Glutamatergic neuron (in vitro differentiated cells): ENCODE measurements around the gene PLAAT3. TPM values are rescaled to one million over a fixed set of nuclear protein-coding genes. Genes with fewer than 3 reads are reported as not detected.
"Not testable (repeated sequence)": the region's sequence is repeated elsewhere in the genome, so short reads cannot be mapped to it uniquely, and the experiment has no call there.

ENCODE experiments used
- DNase-seq: peaks from one replicate; pipeline ENCODE4 v3.0.0; 2022
- H3K27ac Mint-ChIP-seq: one replicate; pipeline ENCODE4 v1.8.0; 2020; ENCODE audit warnings: mild to moderate bottlenecking, mixed read lengths, inconsistent platforms; ENCODE audit not compliant: unreplicated experiment
- H3K27me3 Mint-ChIP-seq: one replicate; pipeline ENCODE4 v1.8.0; 2020; ENCODE audit warnings: mild to moderate bottlenecking, moderate library complexity, mixed read lengths, inconsistent platforms; ENCODE audit not compliant: unreplicated experiment
- H3K36me3 Mint-ChIP-seq: one replicate; pipeline ENCODE4 v1.8.0; 2020; ENCODE audit warnings: mild to moderate bottlenecking, mixed read lengths, inconsistent platforms; ENCODE audit not compliant: unreplicated experiment
- H3K4me1 Mint-ChIP-seq: one replicate; pipeline ENCODE4 v1.8.0; 2020; ENCODE audit warnings: mild to moderate bottlenecking, low read depth, mixed read lengths, inconsistent platforms; ENCODE audit not compliant: unreplicated experiment
- H3K4me3 Mint-ChIP-seq: one replicate; pipeline ENCODE4 v1.8.0; 2020; ENCODE audit warnings: mild to moderate bottlenecking, mixed read lengths, inconsistent platforms; ENCODE audit not compliant: unreplicated experiment
- H3K9me3 Mint-ChIP-seq: one replicate; pipeline ENCODE4 v1.8.0; 2020; ENCODE audit warnings: mild to moderate bottlenecking, moderate library complexity, mixed read lengths, inconsistent platforms; ENCODE audit not compliant: unreplicated experiment
- total RNA-seq: library from RNA; stranded (reverse); fragmentation: NEBNext Ultra II Directional; extraction: Animal tissue kit (Norgen Biotek cat#: 25700); gene quantifications from one replicate; pipeline ENCODE4 v1.2.1, GENCODE V29; 2021; ENCODE audit not compliant: unreplicated experiment
- TF ChIP-seq, protein P1 (sequence below): fragments of 200-600 bp; sonication (generic); IDR thresholded peaks from one replicate; pipeline ENCODE4 v1.5.0; 2021; ENCODE audit not compliant: partially characterized antibody, unreplicated experiment

Gene PLAAT3
- total RNA-seq, 1 donor from 2014 or later, result 43.6 TPM

DNA sequence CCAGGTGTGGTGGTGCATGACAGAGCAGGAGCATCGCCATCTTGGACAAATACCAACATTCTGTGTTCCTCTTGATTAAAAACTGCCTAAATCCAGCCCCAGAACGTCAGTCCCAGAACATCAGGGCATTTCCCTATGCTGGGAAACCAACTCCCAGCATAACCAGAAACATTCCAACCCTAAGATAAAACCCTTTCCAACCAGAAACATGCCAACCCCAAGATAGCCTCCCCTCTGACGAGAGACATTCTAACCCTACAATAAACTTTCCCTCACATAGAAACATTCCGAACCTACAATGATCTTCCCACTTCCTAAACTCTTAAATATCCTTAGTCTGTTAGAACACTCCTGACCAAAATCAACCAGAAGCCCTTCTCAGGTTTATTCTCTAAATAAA lies 66.1 kb downstream of the PLAAT3 start:
- peaks cover 3% of the 10 kb centered on the region for H3K27me3 Mint-ChIP-seq
- peaks cover 4% of the 10 kb centered on the region for H3K9me3 Mint-ChIP-seq
- DNase-seq, result no peak
- H3K27ac Mint-ChIP-seq, result no peak overlapping the region
- TF ChIP-seq, protein P1, sequence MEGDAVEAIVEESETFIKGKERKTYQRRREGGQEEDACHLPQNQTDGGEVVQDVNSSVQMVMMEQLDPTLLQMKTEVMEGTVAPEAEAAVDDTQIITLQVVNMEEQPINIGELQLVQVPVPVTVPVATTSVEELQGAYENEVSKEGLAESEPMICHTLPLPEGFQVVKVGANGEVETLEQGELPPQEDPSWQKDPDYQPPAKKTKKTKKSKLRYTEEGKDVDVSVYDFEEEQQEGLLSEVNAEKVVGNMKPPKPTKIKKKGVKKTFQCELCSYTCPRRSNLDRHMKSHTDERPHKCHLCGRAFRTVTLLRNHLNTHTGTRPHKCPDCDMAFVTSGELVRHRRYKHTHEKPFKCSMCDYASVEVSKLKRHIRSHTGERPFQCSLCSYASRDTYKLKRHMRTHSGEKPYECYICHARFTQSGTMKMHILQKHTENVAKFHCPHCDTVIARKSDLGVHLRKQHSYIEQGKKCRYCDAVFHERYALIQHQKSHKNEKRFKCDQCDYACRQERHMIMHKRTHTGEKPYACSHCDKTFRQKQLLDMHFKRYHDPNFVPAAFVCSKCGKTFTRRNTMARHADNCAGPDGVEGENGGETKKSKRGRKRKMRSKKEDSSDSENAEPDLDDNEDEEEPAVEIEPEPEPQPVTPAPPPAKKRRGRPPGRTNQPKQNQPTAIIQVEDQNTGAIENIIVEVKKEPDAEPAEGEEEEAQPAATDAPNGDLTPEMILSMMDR, result no peak
- H3K4me1 Mint-ChIP-seq, result peaks cover 16% of the 10 kb centered on the region
- H3K36me3 Mint-ChIP-seq, result no peaks in the 10 kb centered on the region
- H3K4me3 Mint-ChIP-seq, result no peak overlapping the region

DNA sequence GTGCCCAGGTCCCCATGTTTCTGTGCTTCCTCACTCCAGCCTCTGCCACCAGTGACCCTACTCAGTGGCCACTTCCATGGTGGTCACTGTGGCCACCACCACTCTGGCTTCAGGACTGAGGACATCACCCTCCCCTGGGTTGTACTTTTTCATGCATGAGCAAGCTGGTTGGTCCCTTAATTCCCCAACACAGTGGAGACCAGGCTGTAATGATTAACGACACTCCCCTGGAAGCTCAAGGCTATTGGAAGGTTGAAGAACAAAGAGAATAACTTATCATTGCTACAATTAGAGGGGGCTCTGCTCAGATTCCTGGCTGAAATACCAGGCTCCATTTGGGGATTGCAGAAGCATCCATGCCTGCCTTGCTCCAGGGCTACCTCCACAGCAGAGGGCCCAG lies 67.2 kb downstream of the PLAAT3 start:
- DNase-seq, result no peak
- TF ChIP-seq, protein P1, result no peak

DNA sequence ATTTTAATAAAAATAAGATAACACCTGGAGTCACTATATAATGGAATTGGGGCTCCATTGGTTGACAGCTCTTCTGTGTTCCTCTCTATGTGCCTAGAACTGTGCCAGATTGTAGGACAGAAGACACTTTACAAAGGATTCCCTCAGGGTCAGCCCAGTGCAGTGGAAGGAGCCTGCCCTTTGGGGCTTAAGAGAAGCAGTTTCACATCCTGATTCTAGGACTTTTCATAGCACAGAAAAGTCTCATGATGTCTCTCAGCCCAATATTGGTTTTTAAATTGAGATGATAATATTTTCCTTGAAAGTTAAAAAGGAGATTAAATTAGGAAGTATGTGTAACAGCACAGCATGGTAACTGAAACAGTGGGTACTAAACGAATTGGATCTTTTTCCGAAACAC lies 70.5 kb downstream of the PLAAT3 start:
- peaks cover 4% of the 10 kb centered on the region for H3K27me3 Mint-ChIP-seq
- no peaks in the 10 kb centered on the region for H3K36me3 Mint-ChIP-seq
- no peak for DNase-seq
- no peak overlapping the region for H3K4me3 Mint-ChIP-seq
- H3K27ac Mint-ChIP-seq, result no peak overlapping the region
- H3K9me3 Mint-ChIP-seq, result peaks cover 4% of the 10 kb centered on the region
- TF ChIP-seq, protein P1, result no peak
- H3K4me1 Mint-ChIP-seq, result peaks cover 19% of the 10 kb centered on the region

More for the DNA sequence above, 67.2 kb downstream of the PLAAT3 start:
- Mint-ChIP-seq H3K36me3 (no peaks in the 10 kb centered on the region), H3K27ac (no peak overlapping the region), H3K27me3 (peaks cover 4% of the 10 kb centered on the region), H3K4me3 (no peak overlapping the region), H3K9me3 (peaks cover 4% of the 10 kb centered on the region), H3K4me1 (peaks cover 16% of the 10 kb centered on the region)

DNA sequence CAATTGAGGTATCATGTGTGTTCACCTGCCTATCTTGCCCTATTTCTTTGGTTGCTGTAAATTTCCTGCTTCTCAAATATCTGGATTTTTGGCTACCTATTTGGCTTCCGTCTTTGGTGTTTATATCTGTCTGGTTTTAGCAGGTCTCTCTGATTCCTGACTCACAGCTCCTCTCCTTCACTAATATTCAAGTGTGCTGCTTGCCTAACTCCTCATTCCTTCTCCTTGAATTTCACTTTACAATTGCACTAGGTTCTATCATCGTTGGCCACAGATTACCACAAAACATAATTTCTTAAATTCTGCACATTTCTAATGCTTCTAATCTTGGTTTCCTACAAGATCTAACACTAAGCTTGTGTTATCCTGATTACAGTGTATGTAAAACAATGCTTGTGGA lies 71.7 kb downstream of the PLAAT3 start:
- not testable (repeated sequence) for H3K27me3 Mint-ChIP-seq, H3K27ac Mint-ChIP-seq, H3K36me3 Mint-ChIP-seq, DNase-seq, H3K4me3 Mint-ChIP-seq, H3K9me3 Mint-ChIP-seq
- H3K4me1 Mint-ChIP-seq, result peaks cover 21% of the 10 kb centered on the region

DNA sequence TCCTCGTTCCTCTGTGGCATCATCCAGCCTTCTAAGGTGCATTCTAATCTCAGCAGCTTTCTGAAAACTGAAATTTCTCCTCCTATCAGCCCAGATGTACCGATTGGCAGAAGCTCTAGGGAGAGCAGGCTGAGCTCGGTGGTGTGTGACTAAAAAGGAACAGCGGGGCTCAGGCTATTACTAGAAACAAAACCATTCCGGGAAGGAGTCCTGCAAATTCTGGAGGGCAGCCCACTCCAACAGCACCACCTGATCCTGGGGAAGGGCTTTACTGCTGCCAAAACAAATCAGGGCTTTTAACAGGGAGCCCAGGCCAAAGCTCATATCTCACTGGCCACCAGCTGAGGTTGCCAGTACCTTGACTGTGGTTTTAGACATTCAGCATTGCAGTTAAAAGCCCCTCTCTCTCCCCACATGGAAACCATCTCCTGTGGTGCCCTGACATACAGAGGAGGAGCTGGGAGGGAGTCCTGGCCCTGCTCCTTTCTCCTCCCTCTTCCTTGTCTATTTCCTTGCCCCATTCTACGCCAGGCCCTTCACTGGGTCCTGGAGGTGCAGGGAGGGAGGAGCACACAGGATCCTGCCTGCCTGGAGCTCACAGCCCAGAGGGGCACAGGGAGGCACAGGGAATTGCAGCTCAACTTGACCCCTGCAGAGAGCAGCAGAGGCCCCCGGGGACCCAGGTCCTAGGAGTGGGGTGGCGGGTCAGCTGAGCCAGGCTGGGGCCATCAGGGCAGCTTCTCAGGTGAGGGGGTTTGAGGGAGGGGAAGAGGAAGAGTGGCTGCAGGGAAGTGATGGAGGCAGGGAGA lies 76.7 kb downstream of the PLAAT3 start:
- Mint-ChIP-seq H3K9me3 (no peaks in the 10 kb centered on the region), H3K4me1 (peaks cover 19% of the 10 kb centered on the region), H3K27me3 (peaks cover 6% of the 10 kb centered on the region), H3K27ac (peak overlapping the region; percentile 14), H3K36me3 (no peaks in the 10 kb centered on the region), H3K4me3 (peak overlapping the region; percentile 12)
- no peak for DNase-seq
- TF ChIP-seq, protein P1, result no peak
